Small intestine (tissue), 16 donors: ENCODE data around the gene TMOD2. TPM values are rescaled to one million over a fixed set of nuclear protein-coding genes. Genes with fewer than 3 reads are reported as not detected.

ENCODE experiments used
- DNase-seq, 2 donors: peaks; one replicate each; pipeline versions ENCODE4 v3.0.0 to v3.0.0-alpha.2; 2013
- FAIRE-seq: peaks from 2 replicates; lab custom pipeline; 2012; peaks lifted over from hg19 to GRCh38; lab: Jason Lieb, UNC
- H3K27ac ChIP-seq, 3 donors: one replicate each; pipeline ENCODE4 v1.5.1; 2013; ENCODE audit warnings: low read length in 2 of 3, mild to moderate bottlenecking in 2 of 3, control low read depth in 1 of 3, inconsistent platforms in 1 of 3, low read depth in 1 of 3, moderate library complexity in 1 of 3
- H3K27me3 ChIP-seq, 3 donors: one replicate each; pipeline ENCODE4 v1.6.1; 2013; ENCODE audit warnings: low read length in 3 of 3, inconsistent platforms in 1 of 3; ENCODE audit not compliant: control insufficient read depth in 3 of 3, insufficient read depth in 3 of 3
- H3K36me3 ChIP-seq, 3 donors: one replicate each; pipeline ENCODE4 v1.6.1; 2013; ENCODE audit warnings: low read length in 3 of 3, inconsistent platforms in 1 of 3, low read depth in 1 of 3, mild to moderate bottlenecking in 1 of 3, moderate library complexity in 1 of 3; ENCODE audit not compliant: control insufficient read depth in 3 of 3, insufficient read depth in 2 of 3
- H3K4me1 ChIP-seq, 3 donors: one replicate each; pipeline ENCODE4 v1.6.1; 2013; ENCODE audit warnings: low read length in 2 of 3, inconsistent platforms in 1 of 3, low read depth in 1 of 3, mild to moderate bottlenecking in 1 of 3, moderate library complexity in 1 of 3; ENCODE audit not compliant: control insufficient read depth in 3 of 3, insufficient read depth in 2 of 3
- H3K4me3 ChIP-seq, 3 donors: one replicate each; pipeline ENCODE4 v1.5.1; 2013; ENCODE audit warnings: low read length in 3 of 3, control low read depth in 1 of 3, inconsistent platforms in 1 of 3, low read depth in 1 of 3, mild to moderate bottlenecking in 1 of 3, moderate library complexity in 1 of 3
- H3K9me3 ChIP-seq, 2 donors: one replicate each; pipeline ENCODE4 v1.6.1; 2013; ENCODE audit warnings: low read depth in 1 of 2, low read length in 1 of 2; ENCODE audit not compliant: control insufficient read depth in 2 of 2, insufficient read depth in 1 of 2
- WGBS, 3 donors: extraction: QIAGEN DNeasy Blood & Tissue Kit; methylation state at CpG; one replicate each; pipeline ENCODE4 v1.1.7; 2013; 5-methylcytosine and 5-hydroxymethylcytosine counted together
- long read RNA-seq, 10 donors: transcript quantifications; one replicate each; lab custom pipeline, GENCODE V29; 2026
- polyA plus RNA-seq, 4 donors: library from polyadenylated mRNA; stranded (reverse) in 3 of 4; unstranded in 1 of 4; fragments of 200-250 nt in 3 of 4; fragments of 120-200 nt in 1 of 4; gene quantifications; one replicate each; pipeline versions ENCODE4 v1.2.1 to v1.2.3, GENCODE V29; 2013
- donor health status: healthy with polysubstance abuse.
- donor health status: control.
- donor health status: control.
- donor health status: Bipolar disorder and iron deficiency.
- donor health status: healthy.

The TMOD2 gene
- 1 to 10 TPM in 2 of 4 donors, under 1 TPM in 2; 0.45 to 4.5 (median 1.9) TPM for polyA plus RNA-seq
- long read RNA-seq, donor 1: 0 reads
- long read RNA-seq, donor 2, full-length matches to known transcripts: 1 of 1 reads
- long read RNA-seq, donor 2, partial matches to known transcripts: 0 of 1 reads
- long read RNA-seq, donor 2, other reads (novel, unspliced or antisense): 0 of 1 reads
- long read RNA-seq, donor 3, full-length matches to known transcripts: 1 of 1 reads
- long read RNA-seq, donor 3, partial matches to known transcripts: 0 of 1 reads
- long read RNA-seq, donor 3, other reads (novel, unspliced or antisense): 0 of 1 reads
- long read RNA-seq, donor 4: 0 reads
- long read RNA-seq, donor 5: 0 reads
- long read RNA-seq, donor 6: 0 reads
- long read RNA-seq, donor 7, full-length matches to known transcripts: 1 of 1 reads
- long read RNA-seq, donor 7, partial matches to known transcripts: 0 of 1 reads
- long read RNA-seq, donor 7, other reads (novel, unspliced or antisense): 0 of 1 reads
- long read RNA-seq, donor 8: 0 reads
- long read RNA-seq, donor 9: 0 reads
- long read RNA-seq, donor 10, full-length matches to known transcripts: 5 of 5 reads
- long read RNA-seq, donor 10, partial matches to known transcripts: 0 of 5 reads
- long read RNA-seq, donor 10, other reads (novel, unspliced or antisense): 0 of 5 reads

DNA sequence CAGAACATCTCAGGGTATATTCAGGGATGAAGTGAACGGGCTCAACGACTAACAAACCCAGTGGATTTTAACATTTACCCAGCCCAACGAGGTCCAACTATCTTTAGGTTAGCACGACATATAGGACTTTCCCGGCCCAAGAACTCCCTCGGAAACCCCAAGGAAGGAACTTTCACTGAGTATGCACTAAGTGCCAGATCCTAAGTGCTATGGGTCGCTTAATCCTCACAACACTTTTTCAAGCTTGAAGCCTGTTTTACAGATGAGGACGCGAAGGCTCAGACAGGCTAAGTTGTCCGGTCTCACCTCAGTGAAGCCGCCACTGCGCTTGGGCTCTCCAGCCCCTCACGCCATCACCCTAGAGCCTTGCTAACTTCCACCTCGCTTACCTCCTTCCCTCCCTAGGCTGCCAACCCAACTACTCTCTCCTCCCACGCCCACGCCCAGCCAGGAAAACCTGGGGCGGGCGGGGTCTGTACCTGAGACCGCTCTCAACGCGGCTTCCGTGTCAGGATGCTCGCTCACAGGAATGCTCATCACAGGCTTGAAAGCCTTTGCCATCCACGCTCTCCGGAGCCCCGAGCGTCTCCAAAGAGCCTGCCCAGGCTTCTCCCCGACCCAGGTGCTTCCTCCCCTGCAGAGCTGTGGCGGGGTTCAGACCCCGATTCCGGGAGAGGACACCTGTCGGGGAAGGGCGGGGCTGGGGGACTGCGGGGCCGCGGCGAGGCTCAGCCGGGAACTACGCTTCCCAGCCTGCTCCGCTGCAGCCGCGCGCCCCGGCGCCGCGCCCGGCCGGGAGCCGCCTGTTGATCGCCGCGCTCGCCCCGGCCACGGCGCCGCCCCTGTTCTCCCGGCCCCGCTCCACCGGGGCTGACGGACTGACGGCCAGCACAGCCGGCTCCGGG is at the start of gene TMOD2:
Gene TMOD2 (plus strand): TSS at position 806 of the 905 bp plus-strand sequence. CDS start 14,845 bp downstream, outside the sequence.
- Histone ChIP-seq H3K4me1 (peaks cover 0 to 4% (median 2%) of the 10 kb centered on the region in 3 donors), H3K4me3 (peak within 1 kb of the TSS; percentile 54 to 78 (median 70)), H3K9me3 (no peaks in the 10 kb centered on the region), H3K27ac (peak within 1 kb of the TSS in 2 of 3 donors; percentile 21 to 48), H3K36me3 (no peaks in the 10 kb centered on the region), H3K27me3 (peaks cover 0 to 35% (median 0%) of the 10 kb centered on the region in 3 donors)
- no peak for FAIRE-seq
- DNase-seq: peak; percentile 54 to 83
- WGBS, 3 donors: 5 to 7% (median 7%) methylated on average over 57 to 65 of the region's 65 CpGs

DNA sequence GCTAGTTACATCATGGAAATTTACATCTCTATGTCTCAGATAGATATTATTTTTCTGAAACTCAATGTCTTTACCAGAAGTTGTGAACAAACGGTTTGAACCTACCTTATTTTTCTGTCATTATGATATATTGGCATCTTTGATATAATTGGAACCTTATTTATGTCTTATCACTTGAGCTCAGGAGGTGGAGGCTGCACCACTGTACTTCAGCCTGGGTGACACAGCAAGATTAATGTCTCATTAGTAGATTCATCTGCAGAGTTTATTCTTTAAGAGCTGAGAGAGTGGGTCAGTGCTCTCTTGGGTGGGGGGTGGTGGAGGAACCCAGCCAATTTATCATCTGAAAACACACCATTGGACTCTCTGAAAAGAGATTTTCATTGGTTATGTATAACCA is 48.7 kb upstream of the TMOD2 start:
- no peaks in the 10 kb centered on the region for H3K27me3 ChIP-seq
- H3K27ac ChIP-seq: no peak overlapping the region
- 38 to 53% (median 46%) methylated on average over 1 of the region's 1 CpG for WGBS, 3 donors
- H3K4me3 ChIP-seq: no peak overlapping the region
- DNase-seq: no peak
- H3K36me3 ChIP-seq: no peaks in the 10 kb centered on the region
- FAIRE-seq: no peak
- no peaks in the 10 kb centered on the region for H3K4me1 ChIP-seq
- no peaks in the 10 kb centered on the region for H3K9me3 ChIP-seq

DNA sequence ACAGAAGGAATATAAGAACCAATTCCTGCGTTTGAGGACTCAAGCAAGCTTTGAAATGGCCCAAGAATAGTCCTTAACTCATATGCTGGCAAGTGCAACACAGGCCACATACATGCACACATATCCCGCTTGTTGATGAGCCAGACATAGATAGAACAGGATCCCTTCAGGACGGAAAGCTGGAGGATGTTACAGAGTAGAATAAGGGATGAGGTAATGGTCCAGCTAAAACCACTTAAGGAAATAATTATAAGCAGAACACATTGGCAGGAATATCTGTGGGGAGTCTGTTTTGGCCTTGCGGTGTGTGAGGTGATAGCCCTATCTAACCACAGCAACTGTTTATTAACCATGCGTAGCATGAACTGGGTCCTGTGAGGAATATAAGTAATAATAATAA is 45.1 kb upstream of the TMOD2 start:
- Histone ChIP-seq H3K27ac (no peak overlapping the region), H3K4me3 (no peak overlapping the region), H3K27me3 (no peaks in the 10 kb centered on the region), H3K9me3 (no peaks in the 10 kb centered on the region), H3K4me1 (peaks cover 0 to 5% (median 0%) of the 10 kb centered on the region in 3 donors), H3K36me3 (no peaks in the 10 kb centered on the region)
- no peak for DNase-seq
- 70 to 91% (median 88%) methylated on average over 5 of the region's 5 CpGs for WGBS, 3 donors
- no peak for FAIRE-seq

DNA sequence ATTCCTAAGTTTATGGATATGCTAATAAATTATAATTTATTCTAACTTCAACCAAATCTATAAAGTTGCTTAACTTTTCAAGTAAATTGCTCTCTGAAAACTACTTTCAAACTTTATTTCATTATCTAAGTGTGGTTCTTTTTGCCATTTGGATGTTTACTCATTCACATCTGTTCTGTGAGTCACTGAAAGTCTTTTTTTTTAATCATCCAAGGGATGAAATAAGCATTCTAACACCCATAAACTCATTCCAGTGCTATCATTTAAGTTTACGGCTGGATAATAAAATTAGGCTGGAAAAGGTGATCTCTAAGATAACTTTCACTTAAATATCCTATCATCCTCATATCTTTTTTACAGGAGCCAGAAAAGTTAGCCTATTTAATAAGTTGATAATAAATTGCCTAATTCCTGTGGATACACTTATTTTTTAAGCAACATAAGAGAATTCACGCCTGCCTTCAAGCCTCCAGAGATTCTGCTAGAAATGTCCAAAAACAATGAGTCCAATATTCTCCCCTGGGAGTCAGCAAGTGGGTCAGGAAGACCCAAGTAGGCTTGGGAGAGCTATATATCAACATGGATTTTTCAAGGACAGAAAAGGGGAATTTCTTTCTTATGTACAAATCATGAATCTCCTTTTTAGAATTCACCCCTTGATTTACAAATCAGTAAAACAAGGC is 44.3 kb upstream of the TMOD2 start:
- Histone ChIP-seq H3K9me3 (no peaks in the 10 kb centered on the region), H3K27me3 (no peaks in the 10 kb centered on the region), H3K36me3 (no peaks in the 10 kb centered on the region), H3K4me3 (no peak overlapping the region), H3K27ac (peak overlapping the region in 1 of 3 donors; percentile 53), H3K4me1 (peaks cover 0 to 5% (median 0%) of the 10 kb centered on the region in 3 donors)
- DNase-seq (no peak), FAIRE-seq (no peak)
- whole genome bisulfite sequencing, 3 donors: 52 to 67% (median 61%) methylated on average over 2 of the region's 2 CpGs

DNA sequence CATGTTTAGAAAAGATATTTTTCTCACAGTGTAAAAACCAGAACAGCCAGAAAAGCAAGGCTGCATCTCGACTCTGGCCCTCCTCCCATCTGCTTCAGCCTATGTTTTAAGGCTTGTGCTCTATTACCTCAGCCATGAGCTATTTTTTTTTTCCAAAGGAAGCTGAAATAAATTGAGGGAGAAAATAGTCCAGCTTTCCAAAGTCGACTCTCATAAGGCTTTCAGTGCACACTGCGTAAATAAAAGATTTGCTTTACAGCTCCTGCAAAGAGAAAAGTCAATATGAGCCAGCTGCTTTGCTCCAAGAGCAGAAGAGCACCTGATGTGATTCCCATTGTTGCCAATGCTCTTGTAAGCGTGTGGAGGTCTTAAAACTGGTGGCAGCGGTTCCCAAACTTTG is 43.4 kb upstream of the TMOD2 start:
- no peaks in the 10 kb centered on the region for H3K9me3 ChIP-seq
- DNase-seq (peak; percentile 18 to 58), FAIRE-seq (no peak)
- H3K27me3 ChIP-seq: no peaks in the 10 kb centered on the region
- 15 to 46% (median 36%) methylated on average over 5 of the region's 5 CpGs for WGBS, 3 donors
- H3K4me3 ChIP-seq: no peak overlapping the region
- no peaks in the 10 kb centered on the region for H3K36me3 ChIP-seq
- peaks cover 0 to 5% (median 0%) of the 10 kb centered on the region in 3 donors for H3K4me1 ChIP-seq
- peak overlapping the region in 1 of 3 donors; percentile 53 for H3K27ac ChIP-seq

DNA sequence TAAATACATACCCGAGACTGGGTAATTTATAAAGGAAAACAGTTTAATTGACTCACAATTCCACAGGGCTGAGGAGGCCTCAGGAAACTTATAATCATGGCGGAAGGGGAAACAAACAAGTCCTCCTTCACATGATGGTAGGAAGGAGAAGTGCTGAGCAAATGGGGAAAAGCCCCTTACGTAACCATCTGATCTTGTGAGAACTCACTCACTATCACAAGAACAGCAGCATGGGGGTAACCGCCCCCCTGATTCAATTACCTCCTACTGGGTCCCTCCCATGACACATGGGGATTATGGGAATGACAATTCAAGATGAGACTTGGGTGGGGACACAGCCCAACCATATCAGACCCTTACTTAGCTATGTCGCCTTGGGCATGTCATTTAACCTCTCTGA is 42.4 kb upstream of the TMOD2 start:
- Histone ChIP-seq H3K4me3 (no peak overlapping the region), H3K4me1 (peaks cover 0 to 5% (median 0%) of the 10 kb centered on the region in 3 donors), H3K36me3 (no peaks in the 10 kb centered on the region), H3K27me3 (no peaks in the 10 kb centered on the region), H3K9me3 (no peaks in the 10 kb centered on the region), H3K27ac (no peak overlapping the region)
- DNase-seq (no peak), FAIRE-seq (no peak)
- WGBS, 3 donors: 88 to 95% (median 93%) methylated on average over 5 of the region's 5 CpGs

DNA sequence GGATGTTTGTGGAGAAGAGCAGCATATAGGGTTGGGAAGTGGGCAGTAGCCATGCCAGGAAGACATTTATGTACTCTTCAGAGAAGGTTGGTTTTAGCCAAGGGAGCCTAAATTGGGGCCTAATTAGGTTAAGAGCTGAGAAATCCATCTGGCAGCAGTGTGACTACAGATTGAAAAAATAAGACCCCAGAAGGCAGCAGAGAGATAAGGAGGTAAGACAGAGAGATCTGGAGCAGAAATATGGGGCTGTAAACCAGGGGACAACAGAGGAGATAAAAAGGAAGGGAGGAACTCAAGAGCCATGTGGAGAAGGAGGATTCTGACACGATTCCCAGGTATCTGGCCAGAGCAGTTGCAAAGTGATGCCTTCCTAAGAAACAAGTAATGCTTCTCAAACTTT is 37.2 kb upstream of the TMOD2 start:
- no peaks in the 10 kb centered on the region for H3K36me3 ChIP-seq
- 60 to 91% (median 84%) methylated on average over 1 of the region's 1 CpG for WGBS, 3 donors

More for the DNA sequence above, 37.2 kb upstream of the TMOD2 start:
- Histone ChIP-seq H3K4me3 (no peak overlapping the region), H3K4me1 (peaks cover 3 to 27% (median 3%) of the 10 kb centered on the region in 3 donors), H3K27ac (no peak overlapping the region), H3K9me3 (no peaks in the 10 kb centered on the region), H3K27me3 (no peaks in the 10 kb centered on the region)
- DNase-seq (no peak), FAIRE-seq (no peak)
